HG03558 (cell line): Measurements from ENCODE around the gene DYNLT4.
"Not testable (repeated sequence)": the region's sequence is repeated elsewhere in the genome, so short reads cannot be mapped to it uniquely, and the experiment has no call there.

Source experiments
- ATAC-seq: cut with Tn5 transposase; IDR thresholded peaks from one replicate; pipeline ENCODE4 v1.9.1; 2021; ENCODE audit warnings: moderate number of reproducible peaks; ENCODE audit not compliant: unreplicated experiment; ENCODE audit errors: extremely low read depth

Gene DYNLT4

GRCh38 chr1:44806704-44807363 lies at the start of gene DYNLT4:
Gene DYNLT4, minus strand, starts transcription at chr1:44807351. Its CDS starts 683 bp downstream, at chr1:44806668.
- ATAC-seq = no peak

DNA sequence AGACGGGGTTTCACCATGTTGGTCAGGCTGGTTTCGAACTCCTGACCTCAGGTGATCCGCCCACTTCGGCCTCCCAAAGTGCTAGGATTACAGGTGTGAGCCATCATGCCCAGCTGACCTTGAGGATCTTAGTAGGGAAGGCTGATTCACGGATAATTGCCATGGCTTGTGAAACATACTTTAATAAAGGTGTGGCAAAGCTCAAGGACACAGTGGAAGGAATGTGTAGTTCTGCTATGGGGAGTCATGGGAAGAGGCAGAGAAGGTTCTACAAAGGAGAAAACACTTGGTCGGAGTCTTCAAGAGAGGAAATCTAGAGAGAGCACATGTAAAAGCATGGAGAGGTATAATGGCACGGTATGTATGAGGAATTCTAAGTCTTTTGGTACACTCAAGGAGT lies 48.6 kb upstream of the DYNLT4 start:
- ATAC-seq = no peak

DNA sequence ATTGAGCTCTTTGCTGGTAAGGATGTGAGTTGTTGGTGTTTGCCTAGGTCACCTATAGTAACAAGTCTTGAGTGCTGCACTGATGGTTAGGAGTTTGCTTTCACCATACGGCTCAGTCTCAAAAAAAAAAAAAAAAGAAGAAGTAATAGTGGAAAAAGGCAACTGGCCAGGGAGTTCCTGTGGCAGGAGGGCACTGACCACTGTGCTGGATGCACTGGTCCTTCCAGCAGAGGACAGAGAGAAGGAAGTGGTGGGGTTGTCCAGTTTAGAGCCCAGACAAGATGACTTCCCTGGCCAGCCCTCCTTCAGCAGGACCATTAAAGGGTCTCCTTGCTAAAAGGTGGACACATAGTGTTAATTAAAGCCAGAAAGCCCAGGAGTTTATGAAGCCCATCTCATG lies 47.8 kb upstream of the DYNLT4 start:
- ATAC-seq = no peak

DNA sequence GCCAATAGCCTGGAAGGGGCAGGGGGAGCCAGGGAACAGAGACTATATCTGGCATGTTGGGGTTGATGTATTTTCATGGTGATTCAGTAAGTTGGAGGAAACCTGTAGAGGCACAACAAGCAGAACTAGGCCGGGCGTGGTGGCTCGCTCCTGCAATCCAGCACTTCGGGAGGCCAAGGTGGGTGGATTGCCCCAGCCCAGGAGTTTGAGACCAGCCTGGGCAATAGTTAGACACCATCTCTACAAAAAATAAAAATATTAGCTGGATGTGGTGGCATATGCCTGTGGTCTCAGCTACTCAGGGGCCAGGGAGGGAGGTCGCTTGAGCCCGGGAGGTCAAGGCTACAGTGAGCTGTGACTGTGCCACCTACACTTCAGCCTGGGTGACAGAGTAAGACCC lies 46.0 kb upstream of the DYNLT4 start:
- ATAC-seq = no peak

GRCh38 chr1:44851308-44851707 lies 44.2 kb upstream of the DYNLT4 start:
- ATAC-seq = no peak

GRCh38 chr1:44849575-44850132 lies 42.5 kb upstream of the DYNLT4 start:
- ATAC-seq = no peak

DNA sequence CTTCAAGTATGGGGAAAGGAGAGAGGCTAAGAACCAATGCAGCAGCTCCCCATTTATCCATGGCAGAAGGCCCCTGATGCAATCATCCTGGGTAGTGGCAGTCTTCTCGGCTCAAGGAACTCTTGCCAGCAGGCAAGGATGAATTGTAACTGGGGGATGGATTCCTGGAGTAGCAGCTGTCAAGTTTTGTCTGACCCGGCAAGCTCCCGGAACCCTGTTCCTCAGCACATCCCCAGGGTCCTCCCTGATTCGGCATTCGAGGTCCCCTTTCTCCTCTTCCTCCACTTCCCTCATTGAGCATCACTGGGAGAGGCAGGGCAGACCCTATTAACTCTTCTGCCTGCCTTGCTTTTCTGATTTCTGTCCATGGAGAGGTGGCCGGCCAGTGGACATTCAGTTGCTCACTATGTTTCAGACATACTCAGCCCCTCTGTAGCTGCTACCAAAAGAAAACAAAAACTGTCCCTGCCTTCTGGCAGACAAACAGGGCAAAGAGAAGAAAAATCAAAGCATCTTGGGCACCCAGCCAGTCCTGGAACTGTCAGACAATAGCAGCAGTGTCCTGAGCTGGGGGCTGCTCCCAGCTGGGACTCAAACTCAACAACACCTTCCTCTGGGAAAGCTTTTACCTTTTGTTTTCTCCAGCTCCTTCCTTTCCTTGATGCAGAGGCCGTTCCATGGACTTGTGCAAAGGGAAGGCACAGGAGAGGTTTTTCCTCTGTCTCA lies 41.5 kb upstream of the DYNLT4 start:
- ATAC-seq = no peak

DNA sequence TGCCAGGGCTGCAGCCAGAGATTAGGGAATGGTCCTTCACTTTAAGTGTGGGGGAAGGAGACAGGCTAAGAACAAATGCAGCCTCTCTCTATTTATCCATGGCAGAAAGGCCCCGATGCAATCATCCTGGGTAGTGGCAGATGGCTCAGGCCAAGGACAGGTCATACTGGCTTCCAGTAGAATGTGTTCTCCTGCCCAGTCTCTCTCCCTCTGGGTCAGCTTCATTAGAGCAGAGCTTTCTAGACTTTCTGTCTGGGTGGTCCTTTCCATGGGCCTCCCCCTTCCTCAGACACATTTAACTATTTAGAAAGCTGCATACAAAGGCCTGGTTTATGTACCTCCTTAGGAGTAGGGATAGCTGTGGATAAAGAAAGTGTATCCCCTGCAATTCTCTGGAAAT lies 40.7 kb upstream of the DYNLT4 start:
- ATAC-seq = no peak

GRCh38 chr1:44846985-44847384 lies 39.8 kb upstream of the DYNLT4 start:
- no peak for ATAC-seq

DNA sequence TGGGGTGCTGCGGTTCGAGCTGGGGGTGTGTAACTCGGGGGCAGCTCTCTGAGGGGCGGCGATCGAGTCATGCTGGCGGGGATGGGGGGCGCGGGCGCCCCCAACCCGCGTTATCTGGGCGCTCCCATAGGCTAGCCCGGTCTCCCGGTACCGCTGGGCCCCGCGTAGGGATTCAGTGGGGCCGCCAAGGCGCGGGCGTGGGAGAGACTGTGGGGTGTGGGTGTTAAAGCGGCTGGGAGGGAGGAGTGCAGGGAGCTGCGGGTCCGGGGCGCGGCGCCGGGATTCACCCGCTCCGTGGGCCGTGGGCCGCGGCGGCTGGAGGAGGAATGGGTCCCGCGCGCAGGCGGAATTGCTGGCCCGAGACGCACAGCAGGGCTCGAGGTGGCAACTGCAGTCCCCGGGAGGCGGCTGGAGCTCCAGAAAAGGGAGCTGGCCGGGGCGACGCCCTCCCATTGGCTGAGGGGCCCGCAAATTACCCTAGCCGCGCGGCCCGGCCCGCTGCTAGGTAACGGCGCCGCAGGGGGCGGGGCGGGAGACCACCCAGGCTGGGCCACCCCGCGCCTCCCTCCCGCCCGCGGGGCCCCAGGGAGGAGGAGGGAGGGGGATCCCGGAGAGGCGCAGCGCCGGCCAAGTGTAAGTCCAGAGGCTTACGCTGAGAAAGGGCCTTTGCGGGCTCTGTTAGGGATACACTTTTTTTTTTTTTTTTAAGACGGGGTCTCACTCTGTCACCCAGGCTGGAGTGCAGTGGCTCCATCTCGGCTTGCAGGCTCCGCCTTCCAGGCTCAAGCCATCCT lies 35.9 kb upstream of the DYNLT4 start, which contains the start of gene PTCH2:
Gene PTCH2, minus strand, starts transcription at position 392 of the 794 bp plus-strand sequence. Its CDS starts 321 bp downstream, at position 71.
- ATAC-seq = no peak

DNA sequence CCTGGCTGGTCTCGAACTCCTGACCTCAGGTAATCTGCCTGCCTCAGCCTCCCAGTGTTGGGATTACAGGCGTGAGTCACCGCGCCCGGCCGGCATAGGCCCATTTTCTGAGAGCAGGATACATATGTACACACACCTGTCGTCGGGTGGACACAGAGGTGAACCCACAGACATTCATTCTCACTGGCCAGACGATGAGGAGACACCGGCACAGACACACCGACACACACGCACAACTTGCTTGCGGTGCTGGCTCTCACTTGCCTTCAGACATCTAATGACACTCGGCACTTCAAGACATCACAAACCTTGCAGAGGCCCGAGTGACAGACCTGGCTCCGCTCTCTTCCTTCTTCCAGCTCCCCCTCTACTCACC lies 35.3 kb upstream of the DYNLT4 start:
- no peak for ATAC-seq

DNA sequence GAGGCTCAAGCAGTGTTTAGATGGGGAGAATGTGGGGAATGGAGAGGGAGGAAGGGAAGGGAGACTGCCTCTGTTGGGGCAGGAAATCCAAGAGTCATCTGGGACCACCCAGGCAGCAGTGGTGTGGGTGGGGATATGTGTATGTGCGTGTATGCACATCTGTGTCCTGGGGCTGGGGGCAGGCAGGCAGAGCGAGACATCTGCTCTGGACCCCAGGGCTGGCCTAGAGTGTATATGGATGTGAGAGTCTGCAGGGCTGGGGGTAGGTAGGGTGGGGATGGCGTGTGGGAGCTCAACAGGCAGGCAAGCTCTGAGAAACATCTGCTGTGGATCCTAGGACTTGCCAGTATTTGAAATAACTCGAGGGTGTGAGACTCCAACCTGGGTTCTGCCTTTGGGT lies 32.4 kb upstream of the DYNLT4 start:
- ATAC-seq = no peak

GRCh38 chr1:44838294-44838693 lies 31.1 kb upstream of the DYNLT4 start:
- ATAC-seq = not testable (repeated sequence)

- no peak for ATAC-seq
Measured at GRCh38 chr1:44835738-44836675, 28.9 kb upstream of the DYNLT4 start.

GRCh38 chr1:44834328-44834727 lies 27.2 kb upstream of the DYNLT4 start:
- no peak for ATAC-seq

- ATAC-seq = no peak
Measured at GRCh38 chr1:44832056-44832705, 25.0 kb upstream of the DYNLT4 start.

- ATAC-seq = no peak
Measured at GRCh38 chr1:44831516-44831915, 24.4 kb upstream of the DYNLT4 start.

GRCh38 chr1:44830900-44831304 lies 23.8 kb upstream of the DYNLT4 start:
- no peak for ATAC-seq
